K562 (cell line): ENCODE results near the gene RSF1.

Source experiments
- BRD9 ChIP-seq: fragments of 450-650 bp; IDR thresholded peaks from 2 replicates; pipeline ENCODE4 v1.6.1; 2018; ENCODE audit warnings: low read depth; ENCODE audit not compliant: partially characterized antibody
- EZH2 ChIP-seq: IDR thresholded peaks from 2 replicates; pipeline ENCODE4 v1.6.1; 2012; ENCODE audit warnings: low read depth, mild to moderate bottlenecking, inconsistent platforms, low read length, borderline replicate concordance
- JUN ChIP-seq, 2 experiments: sonication (generic) in 1 of 2; formaldehyde crosslinking in 1 of 2; IDR thresholded peaks; 2 replicates each; pipeline versions ENCODE4 v1.6.1 to v1.8.0; 2012 to 2022; ENCODE audit warnings: borderline replicate concordance in 2 of 2, mild to moderate bottlenecking in 2 of 2, improper control_type of control experiment in 1 of 2, low read depth in 1 of 2, low read length in 1 of 2, missing genetic modification reagents in 1 of 2
- JUNB ChIP-seq: fragments of 450-650 bp; formaldehyde crosslinking; conservative IDR thresholded peaks from 2 replicates; pipeline ENCODE4 v1.4.0; 2020; ENCODE audit warnings: mild to moderate bottlenecking
- MXI1 ChIP-seq: IDR thresholded peaks from 2 replicates; pipeline ENCODE4 v1.6.1; 2011; ENCODE audit warnings: low read depth, mild to moderate bottlenecking, improper control_type of control experiment, low read length
- POLR2A ChIP-seq: fragments of 450-650 bp; conservative IDR thresholded peaks from 2 replicates; pipeline ENCODE4 v1.6.1; 2016
- RFX5 ChIP-seq: IDR thresholded peaks from 2 replicates; pipeline ENCODE4 v1.6.1; 2011; ENCODE audit warnings: low read depth, mild to moderate bottlenecking, improper control_type of control experiment, low read length
- TEAD1 ChIP-seq, 2 experiments: fragments of 450-650 bp in 1 of 2; sonication (generic) in 1 of 2; formaldehyde crosslinking; IDR thresholded peaks; 2 replicates each; pipeline versions ENCODE4 v1.4.0 to v1.8.0; 2020 to 2022; ENCODE audit warnings: mild to moderate bottlenecking in 2 of 2, missing genetic modification reagents in 1 of 2
- ZC3H11A ChIP-seq: IDR thresholded peaks from 2 replicates; pipeline ENCODE4 v1.6.1; 2012; ENCODE audit warnings: low read depth, low read length, improper control_type of control experiment
- TF ChIP-seq, protein P1 (sequence below): IDR thresholded peaks from 3 replicates; pipeline ENCODE4 v1.6.1; 2011; ENCODE audit warnings: borderline replicate concordance, mild to moderate bottlenecking, moderate library complexity; ENCODE audit not compliant: insufficient read length; ENCODE audit errors: extremely low read depth
- TF ChIP-seq, protein P2 (sequence below): fragments of 450-650 bp; IDR thresholded peaks from 2 replicates; pipeline ENCODE4 v1.6.1; 2016; ENCODE audit warnings: mild to moderate bottlenecking
- TF ChIP-seq, protein P3 (sequence below), 3 experiments: IDR thresholded peaks in 2 of 3; conservative IDR thresholded peaks in 1 of 3; 2 replicates each; pipeline ENCODE4 v1.5.1; 2011 to 2012; ENCODE audit warnings: low read length in 3 of 3, mild to moderate bottlenecking in 3 of 3, control low read depth in 2 of 3, improper control_type of control experiment in 1 of 3, inconsistent platforms in 1 of 3, low read depth in 1 of 3, mixed read lengths in 1 of 3, moderate library complexity in 1 of 3; ENCODE audit not compliant: insufficient read depth in 2 of 3
- TF ChIP-seq, protein P4 (sequence below): sonication (generic); formaldehyde crosslinking; IDR thresholded peaks from 2 replicates; pipeline ENCODE4 v1.8.1; 2022; ENCODE audit warnings: missing genetic modification reagents
- TF ChIP-seq, protein P5 (sequence below): sonication (generic); formaldehyde crosslinking; IDR thresholded peaks from 2 replicates; pipeline ENCODE4 v1.9.0; 2022; ENCODE audit warnings: mild to moderate bottlenecking, missing genetic modification reagents

DNA sequence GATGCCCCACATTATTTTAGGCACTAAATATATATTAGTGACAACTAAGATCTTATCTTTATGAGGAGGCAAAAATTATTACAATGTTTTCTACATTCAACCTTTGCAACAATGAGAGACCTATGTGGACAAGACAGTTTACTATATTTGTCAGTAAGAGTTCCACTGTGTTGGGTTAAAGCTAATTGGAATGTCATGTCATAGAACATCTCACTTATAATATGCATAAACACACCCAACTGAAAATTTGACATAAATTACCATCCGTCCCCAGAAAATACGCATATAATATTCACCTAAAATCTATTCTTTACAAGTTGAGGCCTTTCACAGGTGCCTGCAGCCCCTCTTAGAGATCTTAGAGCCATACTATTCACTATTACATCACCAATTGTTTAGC, 84.0 kb downstream of the RSF1 start:
- TF ChIP-seq RFX5 (no peak), BRD9 (no peak), POLR2A (no peak), JUN (IDR thresholded peaks at IDR 0.05; ENCODE audit: borderline replicate concordance, low read depth, low read length) (no peak), JUN (CRISPR knock-in tag; IDR thresholded peaks at IDR 0.05; ENCODE audit: borderline replicate concordance) (no peak), EZH2 (no peak), MXI1 (no peak), TEAD1 (CRISPR knock-in tag; IDR thresholded peaks at IDR 0.05) (no peak), ZC3H11A (no peak), JUNB (no peak)
- TF ChIP-seq, protein P1, sequence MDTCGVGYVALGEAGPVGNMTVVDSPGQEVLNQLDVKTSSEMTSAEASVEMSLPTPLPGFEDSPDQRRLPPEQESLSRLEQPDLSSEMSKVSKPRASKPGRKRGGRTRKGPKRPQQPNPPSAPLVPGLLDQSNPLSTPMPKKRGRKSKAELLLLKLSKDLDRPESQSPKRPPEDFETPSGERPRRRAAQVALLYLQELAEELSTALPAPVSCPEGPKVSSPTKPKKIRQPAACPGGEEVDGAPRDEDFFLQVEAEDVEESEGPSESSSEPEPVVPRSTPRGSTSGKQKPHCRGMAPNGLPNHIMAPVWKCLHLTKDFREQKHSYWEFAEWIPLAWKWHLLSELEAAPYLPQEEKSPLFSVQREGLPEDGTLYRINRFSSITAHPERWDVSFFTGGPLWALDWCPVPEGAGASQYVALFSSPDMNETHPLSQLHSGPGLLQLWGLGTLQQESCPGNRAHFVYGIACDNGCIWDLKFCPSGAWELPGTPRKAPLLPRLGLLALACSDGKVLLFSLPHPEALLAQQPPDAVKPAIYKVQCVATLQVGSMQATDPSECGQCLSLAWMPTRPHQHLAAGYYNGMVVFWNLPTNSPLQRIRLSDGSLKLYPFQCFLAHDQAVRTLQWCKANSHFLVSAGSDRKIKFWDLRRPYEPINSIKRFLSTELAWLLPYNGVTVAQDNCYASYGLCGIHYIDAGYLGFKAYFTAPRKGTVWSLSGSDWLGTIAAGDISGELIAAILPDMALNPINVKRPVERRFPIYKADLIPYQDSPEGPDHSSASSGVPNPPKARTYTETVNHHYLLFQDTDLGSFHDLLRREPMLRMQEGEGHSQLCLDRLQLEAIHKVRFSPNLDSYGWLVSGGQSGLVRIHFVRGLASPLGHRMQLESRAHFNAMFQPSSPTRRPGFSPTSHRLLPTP: no peak
- TF ChIP-seq, protein P2, sequence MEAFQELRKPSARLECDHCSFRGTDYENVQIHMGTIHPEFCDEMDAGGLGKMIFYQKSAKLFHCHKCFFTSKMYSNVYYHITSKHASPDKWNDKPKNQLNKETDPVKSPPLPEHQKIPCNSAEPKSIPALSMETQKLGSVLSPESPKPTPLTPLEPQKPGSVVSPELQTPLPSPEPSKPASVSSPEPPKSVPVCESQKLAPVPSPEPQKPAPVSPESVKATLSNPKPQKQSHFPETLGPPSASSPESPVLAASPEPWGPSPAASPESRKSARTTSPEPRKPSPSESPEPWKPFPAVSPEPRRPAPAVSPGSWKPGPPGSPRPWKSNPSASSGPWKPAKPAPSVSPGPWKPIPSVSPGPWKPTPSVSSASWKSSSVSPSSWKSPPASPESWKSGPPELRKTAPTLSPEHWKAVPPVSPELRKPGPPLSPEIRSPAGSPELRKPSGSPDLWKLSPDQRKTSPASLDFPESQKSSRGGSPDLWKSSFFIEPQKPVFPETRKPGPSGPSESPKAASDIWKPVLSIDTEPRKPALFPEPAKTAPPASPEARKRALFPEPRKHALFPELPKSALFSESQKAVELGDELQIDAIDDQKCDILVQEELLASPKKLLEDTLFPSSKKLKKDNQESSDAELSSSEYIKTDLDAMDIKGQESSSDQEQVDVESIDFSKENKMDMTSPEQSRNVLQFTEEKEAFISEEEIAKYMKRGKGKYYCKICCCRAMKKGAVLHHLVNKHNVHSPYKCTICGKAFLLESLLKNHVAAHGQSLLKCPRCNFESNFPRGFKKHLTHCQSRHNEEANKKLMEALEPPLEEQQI: no peak
- TF ChIP-seq, protein P3, sequence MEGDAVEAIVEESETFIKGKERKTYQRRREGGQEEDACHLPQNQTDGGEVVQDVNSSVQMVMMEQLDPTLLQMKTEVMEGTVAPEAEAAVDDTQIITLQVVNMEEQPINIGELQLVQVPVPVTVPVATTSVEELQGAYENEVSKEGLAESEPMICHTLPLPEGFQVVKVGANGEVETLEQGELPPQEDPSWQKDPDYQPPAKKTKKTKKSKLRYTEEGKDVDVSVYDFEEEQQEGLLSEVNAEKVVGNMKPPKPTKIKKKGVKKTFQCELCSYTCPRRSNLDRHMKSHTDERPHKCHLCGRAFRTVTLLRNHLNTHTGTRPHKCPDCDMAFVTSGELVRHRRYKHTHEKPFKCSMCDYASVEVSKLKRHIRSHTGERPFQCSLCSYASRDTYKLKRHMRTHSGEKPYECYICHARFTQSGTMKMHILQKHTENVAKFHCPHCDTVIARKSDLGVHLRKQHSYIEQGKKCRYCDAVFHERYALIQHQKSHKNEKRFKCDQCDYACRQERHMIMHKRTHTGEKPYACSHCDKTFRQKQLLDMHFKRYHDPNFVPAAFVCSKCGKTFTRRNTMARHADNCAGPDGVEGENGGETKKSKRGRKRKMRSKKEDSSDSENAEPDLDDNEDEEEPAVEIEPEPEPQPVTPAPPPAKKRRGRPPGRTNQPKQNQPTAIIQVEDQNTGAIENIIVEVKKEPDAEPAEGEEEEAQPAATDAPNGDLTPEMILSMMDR (IDR thresholded peaks at IDR 0.05 in 2 of 3, conservative IDR thresholded peaks at IDR 0.05 in 1 of 3; ENCODE audit: insufficient read depth in 2 of 3, low read depth in 1 of 3, low read length in 3 of 3): no peak
- TF ChIP-seq, protein P4, sequence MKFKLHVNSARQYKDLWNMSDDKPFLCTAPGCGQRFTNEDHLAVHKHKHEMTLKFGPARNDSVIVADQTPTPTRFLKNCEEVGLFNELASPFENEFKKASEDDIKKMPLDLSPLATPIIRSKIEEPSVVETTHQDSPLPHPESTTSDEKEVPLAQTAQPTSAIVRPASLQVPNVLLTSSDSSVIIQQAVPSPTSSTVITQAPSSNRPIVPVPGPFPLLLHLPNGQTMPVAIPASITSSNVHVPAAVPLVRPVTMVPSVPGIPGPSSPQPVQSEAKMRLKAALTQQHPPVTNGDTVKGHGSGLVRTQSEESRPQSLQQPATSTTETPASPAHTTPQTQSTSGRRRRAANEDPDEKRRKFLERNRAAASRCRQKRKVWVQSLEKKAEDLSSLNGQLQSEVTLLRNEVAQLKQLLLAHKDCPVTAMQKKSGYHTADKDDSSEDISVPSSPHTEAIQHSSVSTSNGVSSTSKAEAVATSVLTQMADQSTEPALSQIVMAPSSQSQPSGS (CRISPR knock-in tag): no peak
- TF ChIP-seq, protein P5, sequence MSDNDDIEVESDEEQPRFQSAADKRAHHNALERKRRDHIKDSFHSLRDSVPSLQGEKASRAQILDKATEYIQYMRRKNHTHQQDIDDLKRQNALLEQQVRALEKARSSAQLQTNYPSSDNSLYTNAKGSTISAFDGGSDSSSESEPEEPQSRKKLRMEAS: no peak
